Myocyte (in vitro differentiated cells): Measurements from ENCODE around the gene CSNK2B. TPM values are rescaled to one million over a fixed set of nuclear protein-coding genes. Genes with fewer than 3 reads are reported as not detected.

Source experiments
- DNase-seq: peaks from one replicate; pipeline ENCODE4 v3.0.0-alpha.2; 2012; ENCODE audit warnings: low read depth
- total RNA-seq: library from RNA; depleted of rRNA; stranded (reverse); fragments of >200 nt; gene quantifications from 2 replicates; pipeline ENCODE4 v1.2.3, GENCODE V29; 2014

CSNK2B gene
- total RNA-seq, 1 donor from 2014 or later: 211 TPM

GRCh38 chr6:31636698-31637596, 28.9 kb upstream of the CSNK2B start:
- DNase-seq: no peak

GRCh38 chr6:31639043-31639442, 26.8 kb upstream of the CSNK2B start:
- DNase-seq: no peak

GRCh38 chr6:31639449-31639861, 26.4 kb upstream of the CSNK2B start:
- peak; percentile 40 for DNase-seq

GRCh38 chr6:31640612-31641011, 25.3 kb upstream of the CSNK2B start:
- no peak for DNase-seq

- DNase-seq: no peak
These were observed 24.5 kb upstream of the CSNK2B start for GRCh38 chr6:31641370-31641769.

- no peak for DNase-seq
These were observed 22.9 kb upstream of the CSNK2B start for GRCh38 chr6:31642798-31643570.

GRCh38 chr6:31643818-31644454, 21.9 kb upstream of the CSNK2B start:
- no peak for DNase-seq

- DNase-seq: no peak
These were observed 20.6 kb upstream of the CSNK2B start for GRCh38 chr6:31645325-31645724.

- peak; percentile 83 for DNase-seq
These were observed 14.2 kb upstream of the CSNK2B start for GRCh38 chr6:31651602-31652191.

GRCh38 chr6:31652925-31653724, 12.8 kb upstream of the CSNK2B start:
- no peak for DNase-seq

GRCh38 chr6:31654574-31655348, 11.1 kb upstream of the CSNK2B start:
- DNase-seq: no peak

- no peak for DNase-seq
These were observed 10.3 kb upstream of the CSNK2B start, which contains the start of gene APOM for GRCh38 chr6:31655349-31656237. APOM (plus strand) TSS chr6:31655894; CDS start chr6:31655967, 73 bp downstream.

GRCh38 chr6:31657406-31658157, 8.3 kb upstream of the CSNK2B start:
- no peak for DNase-seq

- DNase-seq: no peak
These were observed 7.7 kb upstream of the CSNK2B start for GRCh38 chr6:31658158-31658688.

GRCh38 chr6:31658983-31659648, 6.8 kb upstream of the CSNK2B start:
- no peak for DNase-seq

GRCh38 chr6:31659649-31660380, 6.1 kb upstream of the CSNK2B start:
- peak; percentile 42 for DNase-seq
